Choroid plexus epithelial cell (primary cell): Measurements from ENCODE around the gene BSN.

Experiments
- DNase-seq: peaks from one replicate; pipeline ENCODE4 v3.0.0-alpha.2; 2010; ENCODE audit warnings: low read depth
- H3K4me3 ChIP-seq: 2 replicates; pipeline ENCODE4 v1.5.1; 2011; ENCODE audit warnings: low read depth, mild to moderate bottlenecking, control low read depth, low read length, moderate library complexity
- CTCF ChIP-seq: conservative IDR thresholded peaks from 2 replicates; pipeline ENCODE4 v1.5.1; 2011; ENCODE audit warnings: low read depth, mild to moderate bottlenecking, control low read depth, inconsistent platforms, low read length, moderate library complexity

Gene BSN

GRCh38 chr3:49658711-49659110 lies 104.4 kb downstream of the BSN start:
- no peak for DNase-seq
- no peak for TF ChIP-seq CTCF
- no peak overlapping the region for H3K4me3 ChIP-seq

GRCh38 chr3:49659756-49660155 lies 105.5 kb downstream of the BSN start:
- DNase-seq: no peak
- no peak for TF ChIP-seq CTCF
- no peak overlapping the region for H3K4me3 ChIP-seq

- no peak for DNase-seq
- TF ChIP-seq CTCF: no peak
- no peak overlapping the region for H3K4me3 ChIP-seq
Observed at GRCh38 chr3:49661281-49661680, 107.0 kb downstream of the BSN start.

GRCh38 chr3:49662021-49662420 lies 107.7 kb downstream of the BSN start:
- DNase-seq: no peak
- no peak overlapping the region for H3K4me3 ChIP-seq
- TF ChIP-seq CTCF: no peak

GRCh38 chr3:49662720-49663413 lies 108.6 kb downstream of the BSN start:
- H3K4me3 ChIP-seq: no peak overlapping the region
- DNase-seq: no peak
- no peak for TF ChIP-seq CTCF

GRCh38 chr3:49663831-49664230 lies 109.6 kb downstream of the BSN start:
- no peak overlapping the region for H3K4me3 ChIP-seq
- DNase-seq: no peak
- TF ChIP-seq CTCF: no peak

- no peak for TF ChIP-seq CTCF
- no peak for DNase-seq
- H3K4me3 ChIP-seq: no peak overlapping the region
Observed at GRCh38 chr3:49664300-49664699, 110.0 kb downstream of the BSN start.
